HG02973 (cell line): ENCODE data around the gene SAMMSON.

ENCODE experiments used
- ATAC-seq: cut with Tn5 transposase; IDR thresholded peaks from one replicate; pipeline ENCODE4 v1.9.1; 2021; ENCODE audit warnings: moderate library complexity; ENCODE audit not compliant: unreplicated experiment

SAMMSON gene

DNA sequence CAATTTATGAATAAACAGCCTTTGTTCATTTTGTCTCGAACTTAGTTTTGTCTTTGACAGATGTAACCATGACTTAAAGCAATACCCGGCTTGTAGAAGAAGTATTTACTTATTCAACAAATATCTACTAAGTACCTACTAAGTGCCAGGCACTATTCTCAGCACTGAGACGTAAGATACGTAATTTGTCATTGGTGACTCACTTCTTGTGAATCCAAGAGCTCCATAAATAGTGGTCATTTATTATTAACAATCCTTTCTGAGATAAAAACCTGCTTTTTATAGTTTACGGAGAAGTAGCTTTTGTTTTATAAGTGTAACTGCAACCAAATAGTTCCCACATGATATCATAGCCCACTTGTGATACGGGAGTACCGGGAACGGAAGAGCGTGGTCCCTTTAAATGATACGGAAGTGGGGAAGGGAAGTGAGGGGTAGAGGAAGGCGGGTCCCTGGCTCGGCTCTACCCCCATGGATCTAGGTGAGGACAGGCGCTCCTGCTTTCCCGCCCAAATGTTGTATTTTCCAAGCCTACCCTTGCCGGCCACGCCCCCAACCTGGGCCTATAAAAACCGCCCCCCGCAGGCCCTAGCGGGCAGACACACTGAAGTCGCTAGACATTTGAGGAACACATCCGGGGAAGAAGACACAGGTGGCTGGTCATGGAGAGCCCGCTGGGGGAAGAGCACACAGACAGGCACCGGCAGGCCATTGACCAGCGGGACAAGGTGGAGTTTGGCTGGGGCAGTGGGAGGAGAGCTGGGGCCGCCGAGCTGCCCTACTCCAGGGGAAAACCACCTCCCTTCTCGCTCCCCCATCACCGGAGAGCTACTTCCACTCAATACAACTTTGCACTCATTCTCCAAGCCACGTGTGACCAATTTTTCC is at the start of gene SAMMSON:
SAMMSON (plus strand) TSS at position 594 of the 888 bp plus-strand sequence.
- no peak for ATAC-seq

DNA sequence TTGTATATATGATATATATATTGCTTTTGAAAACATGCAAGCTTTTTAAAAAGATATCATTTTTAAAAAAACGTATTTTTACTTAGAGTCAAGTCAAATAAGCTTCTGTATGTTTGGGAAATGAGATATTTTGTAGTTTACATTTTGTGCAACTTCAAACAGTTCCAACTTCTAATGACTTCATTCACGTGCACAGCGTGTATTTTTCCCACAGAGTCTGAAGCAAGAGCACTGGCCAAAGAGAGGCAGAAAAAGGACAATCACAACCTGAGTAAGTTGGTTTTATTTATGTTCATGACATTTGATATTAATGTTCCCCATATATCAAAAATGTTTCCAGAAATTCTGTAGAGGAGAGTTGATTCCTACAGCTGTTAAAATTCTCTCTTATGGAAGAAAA is 47.9 kb upstream of the SAMMSON start:
- ATAC-seq = no peak

DNA sequence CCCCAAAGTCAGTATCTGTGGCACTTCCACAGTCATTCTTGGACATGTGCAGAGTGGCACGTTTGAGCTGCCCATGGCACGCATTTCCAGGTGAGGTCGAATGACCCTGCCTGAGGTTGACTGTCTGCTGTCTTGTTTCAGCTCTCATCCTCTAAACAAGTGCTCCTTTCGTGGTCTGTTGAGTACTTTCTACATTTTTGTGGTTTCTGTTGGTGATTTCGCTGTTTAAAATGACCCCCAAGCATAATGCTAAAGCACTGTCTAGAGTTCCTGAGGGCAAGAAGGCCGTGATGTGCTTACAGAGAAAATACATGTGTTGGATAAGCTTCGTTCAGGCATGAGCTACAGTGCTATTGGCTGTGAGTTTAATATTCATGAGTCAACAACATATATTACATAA is 40.0 kb upstream of the SAMMSON start:
- ATAC-seq = no peak

DNA sequence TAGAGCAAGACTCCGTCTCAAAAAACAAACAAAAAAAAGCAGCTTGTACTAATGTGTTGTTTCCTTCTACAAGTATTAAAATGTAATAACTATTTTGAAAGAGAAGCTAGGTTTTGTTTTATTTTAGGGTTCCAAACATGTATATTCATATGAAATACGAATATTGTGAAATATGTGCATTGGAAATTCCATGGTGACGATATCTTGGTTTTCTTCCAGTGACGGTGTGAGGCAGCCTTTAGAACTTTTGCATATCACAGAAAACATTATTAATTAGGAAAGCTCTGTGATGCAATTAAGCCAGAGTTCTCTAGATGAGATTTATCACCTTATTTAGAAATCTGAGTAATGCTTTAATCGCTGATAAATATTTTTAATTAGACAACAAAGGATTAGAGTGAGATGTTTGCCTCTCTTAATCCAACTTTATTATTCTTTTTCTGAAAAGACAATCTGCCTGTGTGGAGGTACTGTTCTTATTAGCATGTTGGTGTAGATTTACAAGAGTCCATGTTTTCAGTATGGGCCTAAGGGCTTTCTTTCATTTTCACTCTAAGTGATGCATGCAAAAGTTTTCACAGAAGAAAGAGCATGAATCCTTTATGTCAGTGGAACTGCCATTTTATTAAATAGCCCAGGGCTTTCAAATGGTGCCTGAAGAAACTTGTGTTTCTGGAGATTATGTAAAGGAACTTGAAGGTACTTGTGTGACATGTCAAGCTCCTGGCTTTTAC is 37.7 kb upstream of the SAMMSON start:
- no peak for ATAC-seq

DNA sequence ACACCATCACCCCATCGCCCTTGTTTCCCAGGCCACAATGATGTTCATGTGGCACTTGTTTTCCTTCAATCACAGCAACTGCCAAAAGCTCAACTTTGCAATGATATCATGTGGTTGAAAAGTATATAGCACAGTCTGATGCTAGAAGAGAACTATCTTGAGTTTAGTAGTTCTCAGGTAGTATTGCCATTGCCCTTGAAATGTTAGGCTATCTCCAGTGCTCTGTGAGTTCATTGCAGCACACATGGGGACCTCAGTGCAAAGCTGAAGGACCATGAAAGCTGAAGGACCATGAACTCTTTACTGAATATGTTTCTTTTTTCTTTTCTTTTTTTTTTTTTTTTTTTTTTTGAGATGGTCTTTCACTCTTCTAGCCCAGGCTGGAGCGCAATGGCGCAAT is 35.9 kb upstream of the SAMMSON start:
- ATAC-seq = no peak

DNA sequence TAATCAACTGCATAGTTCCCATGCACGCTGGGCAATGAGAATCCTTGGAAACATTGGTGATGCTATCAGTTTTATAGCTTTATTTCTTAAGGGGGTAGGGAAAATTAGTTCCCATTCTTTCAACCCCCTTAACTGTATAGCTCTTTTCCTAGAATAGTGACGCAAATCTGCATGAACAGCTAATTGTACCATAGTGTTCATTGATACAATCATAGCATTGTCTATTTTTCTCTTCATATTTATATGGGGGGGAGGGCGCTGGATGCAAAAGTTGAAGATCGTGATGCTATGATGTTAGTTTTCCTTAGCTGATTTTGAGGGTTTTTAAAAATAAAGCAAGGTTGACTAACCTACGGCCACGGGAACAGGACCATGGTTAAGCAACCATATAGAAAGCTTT is 32.4 kb upstream of the SAMMSON start:
- no peak for ATAC-seq

DNA sequence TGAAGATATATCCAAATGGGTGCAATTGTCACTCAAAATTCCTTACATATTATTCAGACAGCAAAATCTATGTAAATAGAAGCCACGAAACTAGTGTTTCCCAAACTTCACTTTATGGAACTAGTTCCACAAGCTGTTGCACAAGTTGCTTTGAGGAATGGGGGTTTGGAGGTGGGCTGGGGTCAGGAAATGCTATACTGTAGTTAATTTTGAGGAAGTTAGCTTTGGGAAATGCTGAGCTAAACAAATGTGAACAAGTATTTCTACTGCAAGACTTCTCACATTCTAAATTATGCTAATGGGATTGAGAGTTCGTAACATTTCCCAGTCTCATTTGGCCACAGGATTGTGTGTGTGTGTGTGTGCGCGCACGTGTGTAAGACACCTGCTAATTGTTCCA is 28.7 kb upstream of the SAMMSON start:
- ATAC-seq = no peak

DNA sequence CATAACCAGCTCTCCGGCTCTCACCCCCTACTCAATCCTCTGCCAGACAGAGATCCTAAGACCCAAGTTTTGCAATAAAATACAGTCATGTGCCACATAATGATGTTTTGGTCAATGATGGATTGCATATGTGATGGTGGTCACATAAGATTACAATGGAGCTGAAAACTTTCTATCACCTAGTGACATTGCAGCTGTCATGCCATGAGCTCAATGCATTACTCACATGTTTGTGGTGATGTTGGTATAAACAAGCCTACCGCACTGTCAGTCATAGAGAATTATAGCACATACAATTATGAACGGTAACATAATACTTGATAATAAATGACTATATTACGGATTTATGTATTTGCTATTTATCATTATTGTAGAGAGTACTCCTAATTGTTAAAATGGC is 26.9 kb upstream of the SAMMSON start:
- no peak for ATAC-seq

DNA sequence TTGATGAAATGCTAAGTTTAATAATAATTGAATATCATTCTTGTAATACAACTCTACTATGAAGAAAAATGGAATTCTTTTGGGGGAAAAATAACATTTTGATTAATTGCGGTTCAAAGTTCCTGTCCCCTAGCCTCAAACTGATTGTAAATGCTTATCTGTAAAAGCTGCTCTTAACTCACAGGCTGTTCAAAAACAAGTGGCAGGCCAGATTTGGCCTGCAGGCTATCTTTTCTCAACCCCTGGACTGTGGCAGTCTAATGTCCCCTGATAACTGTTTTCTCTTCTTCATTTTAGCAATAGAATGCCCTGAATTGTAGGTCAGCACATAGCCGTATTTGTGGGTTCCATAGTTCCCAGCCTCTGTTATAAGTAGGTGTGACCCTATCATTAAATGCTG is 23.5 kb upstream of the SAMMSON start:
- no peak for ATAC-seq

DNA sequence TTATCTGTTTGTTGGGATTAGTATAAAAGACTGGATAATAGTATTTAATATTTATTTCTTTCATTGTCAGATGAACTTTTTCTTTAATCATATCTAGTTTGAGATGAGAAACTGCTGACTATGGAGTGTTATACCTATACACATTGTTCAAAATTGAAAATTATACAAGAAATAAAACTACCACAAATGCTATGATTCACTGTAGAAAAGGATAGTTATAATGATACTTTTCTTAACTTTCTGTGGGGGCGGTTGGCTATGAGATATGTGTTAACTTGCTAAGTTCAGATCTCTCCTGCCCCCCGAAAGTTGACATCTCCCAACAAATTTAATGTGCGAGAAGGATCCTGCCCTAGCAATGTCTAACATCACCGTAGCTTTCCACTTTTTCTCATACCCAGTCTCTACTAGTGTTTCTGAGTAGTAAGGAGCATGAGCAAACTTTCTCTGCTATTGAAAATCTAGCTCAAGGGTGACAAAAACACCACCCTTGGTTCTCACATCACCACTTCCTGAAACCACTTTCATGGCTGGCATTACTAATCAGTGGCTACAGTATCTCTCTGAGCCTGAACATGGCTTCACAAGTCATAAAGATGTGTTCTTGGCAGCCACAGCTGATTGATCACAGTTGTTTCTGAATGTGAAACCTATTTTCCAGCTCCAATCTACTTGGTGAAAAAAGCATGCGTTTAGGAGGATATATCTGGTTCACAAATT is 15.8 kb upstream of the SAMMSON start:
- no peak for ATAC-seq

DNA sequence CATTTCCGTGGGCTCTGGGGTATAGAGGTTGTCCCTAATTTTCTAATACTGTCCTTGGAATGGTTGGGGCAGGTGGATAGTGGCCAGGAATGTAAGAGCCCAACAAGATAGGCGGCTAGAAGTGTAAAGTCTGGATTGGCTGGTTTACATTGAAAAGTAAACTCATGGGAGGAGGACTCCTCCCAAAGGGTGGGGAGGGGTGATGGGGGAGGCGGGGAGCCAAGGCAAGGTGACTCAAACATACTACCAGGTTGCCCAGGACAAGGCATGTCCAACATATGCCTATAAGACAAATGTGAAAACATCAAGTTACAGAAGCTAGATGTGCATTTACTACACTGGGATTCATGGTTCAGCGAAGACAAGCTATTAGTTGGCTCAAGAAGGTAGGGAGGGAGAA is 14.3 kb upstream of the SAMMSON start:
- no peak for ATAC-seq

DNA sequence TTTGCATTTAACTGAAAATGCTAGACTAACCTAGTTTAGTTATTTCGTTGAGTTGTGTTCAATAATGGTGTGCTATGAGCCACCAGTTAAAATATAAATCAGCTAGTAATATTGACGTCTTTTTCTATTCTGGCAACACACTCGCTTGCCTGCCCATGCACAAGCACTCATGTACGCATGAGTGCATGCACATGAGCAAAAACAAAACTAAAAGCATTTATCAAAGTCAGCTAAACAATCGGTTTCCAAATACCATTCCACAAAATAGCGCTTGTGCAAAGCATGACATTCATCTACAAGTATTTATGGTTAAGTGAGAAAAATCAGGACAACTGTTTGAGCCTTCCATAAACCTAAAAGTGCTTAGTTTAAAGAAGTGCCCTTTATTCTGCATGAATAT is 13.1 kb upstream of the SAMMSON start:
- no peak for ATAC-seq

DNA sequence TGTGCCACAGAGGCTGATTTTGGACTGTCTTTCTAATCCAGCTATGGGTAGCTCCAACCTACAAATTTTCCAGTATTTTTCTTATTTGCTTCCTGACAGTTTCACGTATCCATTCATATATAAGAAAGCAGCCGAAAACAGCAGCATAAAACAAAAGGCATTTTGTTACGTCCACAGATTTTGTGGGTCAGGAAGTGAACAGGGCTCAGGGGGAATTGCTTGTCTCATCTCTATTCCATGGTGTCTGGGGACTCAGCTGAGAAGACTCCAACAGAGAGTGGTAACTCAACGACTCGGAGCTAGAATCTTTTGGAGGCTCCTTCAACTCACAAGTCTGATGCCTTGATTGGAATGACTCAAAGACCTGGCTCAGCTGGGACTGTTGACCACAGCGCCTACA is 11.7 kb upstream of the SAMMSON start:
- ATAC-seq = no peak

DNA sequence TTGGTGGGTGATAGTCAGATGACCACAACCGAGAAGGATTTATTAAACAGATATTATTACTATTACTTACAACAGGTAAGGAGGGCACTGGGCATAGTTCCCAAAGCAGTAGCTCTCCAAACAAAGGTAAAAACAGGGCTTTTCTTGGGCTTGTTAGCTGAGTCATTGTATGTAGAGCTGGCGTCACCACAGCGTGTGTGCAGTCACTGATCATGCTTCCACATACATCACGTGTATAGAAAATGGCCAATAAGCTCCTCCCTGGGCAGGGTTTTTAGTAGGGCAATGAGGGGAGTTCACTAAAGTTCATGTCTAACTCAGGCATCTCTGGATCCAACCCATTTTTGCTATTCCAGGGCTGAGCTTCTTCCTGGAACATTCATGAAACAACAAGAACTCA is 5.8 kb upstream of the SAMMSON start:
- ATAC-seq = no peak

DNA sequence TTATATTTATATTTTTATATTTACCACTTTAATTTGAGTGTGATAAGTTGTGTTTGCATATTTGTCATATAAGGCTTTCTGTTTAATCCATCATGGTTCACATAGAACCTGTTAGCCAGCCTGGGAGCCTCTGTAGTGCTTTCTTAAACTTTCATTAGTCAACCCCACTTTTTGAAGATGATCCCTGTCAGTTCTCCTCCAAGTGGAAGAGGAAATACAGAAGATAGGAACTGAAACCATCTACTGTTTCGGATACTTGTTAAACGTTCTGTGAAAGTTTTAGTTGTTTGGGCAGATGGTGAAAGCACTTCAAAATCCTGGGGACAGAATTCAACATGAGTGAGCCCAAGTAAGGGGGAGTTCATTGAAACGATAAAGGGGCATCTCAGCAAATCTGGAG is 4.6 kb upstream of the SAMMSON start:
- no peak for ATAC-seq

DNA sequence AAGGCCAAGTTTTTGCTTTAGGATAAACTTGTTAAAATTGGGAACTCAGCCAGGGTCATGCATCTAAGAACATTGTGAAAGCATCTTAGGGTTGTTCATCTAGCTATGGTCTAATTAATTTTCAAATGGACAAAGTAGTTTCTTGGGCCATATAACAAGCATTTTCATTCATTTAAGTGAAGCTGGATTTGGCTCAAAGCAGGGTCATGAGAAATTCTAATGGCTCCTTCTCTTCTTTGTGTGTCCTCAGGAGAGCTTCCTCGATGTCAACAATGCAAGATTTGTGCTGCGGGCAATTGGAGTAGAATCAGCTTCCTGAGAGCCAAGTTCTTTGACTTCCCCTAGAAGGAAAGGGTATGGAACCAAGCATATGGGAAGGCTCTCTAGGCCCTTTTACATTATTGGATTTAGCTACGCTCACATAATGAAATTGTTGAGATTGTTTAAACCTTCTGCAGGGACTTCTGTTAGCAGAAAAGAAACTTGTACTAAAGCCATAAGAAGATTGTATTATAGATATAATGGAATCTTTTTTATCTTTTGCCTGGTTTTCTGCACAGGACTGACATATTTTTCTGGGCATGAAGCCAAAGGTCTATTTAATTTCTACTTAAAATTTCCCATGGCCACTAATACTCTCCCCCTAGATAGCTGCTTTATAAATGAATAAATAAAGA is 1.8 kb upstream of the SAMMSON start:
- no peak for ATAC-seq

DNA sequence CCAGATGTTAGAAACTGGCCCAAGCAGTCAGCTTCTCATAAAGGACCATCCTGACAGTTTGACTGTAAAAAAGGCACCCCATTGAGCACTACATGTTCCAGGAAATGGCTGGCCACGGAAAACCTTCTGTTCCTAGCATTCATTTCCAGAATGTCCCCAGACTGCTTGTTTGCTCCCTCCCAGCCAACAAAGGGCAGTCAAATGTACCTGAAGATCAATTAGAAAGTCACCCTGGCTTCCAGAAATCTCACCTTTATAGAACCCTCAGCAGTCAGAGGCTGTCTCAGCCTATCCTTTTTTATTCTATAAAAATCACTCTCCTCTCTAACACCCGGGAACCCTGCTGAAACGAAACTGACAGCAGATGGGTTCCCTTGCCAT is 784 bp upstream of the SAMMSON start:
- ATAC-seq = no peak

DNA sequence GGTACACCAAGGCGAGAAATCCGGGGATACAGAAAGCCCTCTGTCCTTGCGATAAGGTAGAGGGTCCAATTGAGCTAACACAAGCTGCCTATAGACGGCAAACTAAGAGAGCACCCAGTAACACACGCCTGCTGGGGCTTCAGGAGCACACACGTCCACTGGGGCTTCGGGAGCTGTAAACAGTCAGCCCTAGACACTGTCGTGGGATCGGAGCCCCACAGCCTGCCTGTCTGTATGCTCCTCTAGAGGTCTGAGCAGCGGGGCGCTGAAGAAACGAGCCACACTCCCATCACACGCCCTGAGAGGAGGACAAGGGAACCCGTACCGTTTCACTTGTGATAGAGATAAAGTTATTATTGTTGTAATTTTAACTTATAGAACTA is 486 bp downstream of the SAMMSON start:
- no peak for ATAC-seq

DNA sequence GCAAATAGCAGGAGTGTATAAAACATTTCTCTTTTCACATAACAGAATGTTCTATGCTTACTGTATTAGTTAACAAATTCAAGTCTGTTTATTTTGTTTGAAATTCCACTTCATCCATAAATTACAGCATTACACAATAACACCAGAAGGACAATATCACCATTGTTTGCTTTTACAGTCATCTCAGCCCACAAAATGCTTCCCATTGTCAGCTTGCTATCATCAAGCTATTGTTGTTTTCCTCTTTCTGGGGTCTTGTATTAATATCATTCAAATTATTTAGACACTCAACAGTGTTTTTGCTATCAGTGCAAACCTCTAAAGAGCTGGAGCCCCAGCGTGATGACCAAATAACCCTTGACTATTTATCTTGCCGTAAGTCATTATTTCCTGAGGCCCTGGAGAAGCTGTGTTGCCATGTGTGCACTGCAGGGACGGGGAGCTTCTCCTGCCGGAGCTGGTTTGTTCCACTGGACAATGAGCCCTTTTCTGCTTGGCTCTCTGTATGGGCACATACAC is 1.1 kb downstream of the SAMMSON start:
- ATAC-seq = no peak

DNA sequence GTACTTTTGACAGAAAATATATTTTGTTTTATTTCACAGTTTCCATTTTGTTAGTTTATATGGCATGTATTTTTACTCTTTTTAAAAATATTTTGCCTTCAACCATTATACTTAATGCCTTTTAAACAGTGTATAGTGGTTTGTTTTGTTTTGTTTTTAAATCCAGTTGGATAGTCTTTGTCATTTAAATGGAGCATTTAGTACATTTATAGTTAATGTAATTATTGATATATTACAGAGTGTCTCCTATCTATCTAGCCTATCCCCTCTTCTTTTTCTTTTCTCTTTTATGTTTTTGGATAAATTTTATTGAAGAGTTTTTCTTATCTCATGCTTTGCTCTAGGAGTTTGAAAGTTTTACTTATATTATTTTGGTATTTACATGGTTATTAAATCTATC is 3.6 kb downstream of the SAMMSON start:
- ATAC-seq = no peak

DNA sequence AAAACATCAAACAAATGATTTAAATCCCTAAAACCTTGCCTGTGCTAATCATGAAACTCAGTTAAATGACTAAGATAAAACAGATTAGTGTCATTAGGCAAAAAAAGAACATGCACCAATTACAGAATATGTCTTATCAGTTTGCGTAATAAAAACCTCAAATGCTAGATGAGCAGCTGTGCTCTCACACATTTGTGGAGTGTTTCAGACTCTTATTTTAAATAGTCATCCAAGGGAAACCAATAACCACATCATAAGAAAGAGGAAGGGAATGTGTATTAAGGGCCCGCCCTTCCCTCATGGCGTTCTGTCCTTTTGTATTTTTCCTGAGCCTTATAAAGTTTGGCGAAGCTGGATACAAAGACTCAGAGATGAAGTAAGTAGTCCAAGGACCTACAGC is 6.6 kb downstream of the SAMMSON start:
- no peak for ATAC-seq
